ENCODE measurements around the gene PNPLA2. TPM values are rescaled to one million over a fixed set of nuclear protein-coding genes. Genes with fewer than 3 reads are reported as not detected.

The PNPLA2 gene
- total and polyA plus RNA-seq, 2 of the 8 experiments (the other 6 are each of a cell fraction or from before 2014, with no cell fraction given), result 30.9 to 62.1 TPM

GRCh38 chr11:776263-776560 lies 42.5 kb upstream of the PNPLA2 start (continued):
- no peak for TF ChIP-seq HDAC2 (IDR thresholded peaks at IDR 0.05; ENCODE audit: borderline replicate concordance in 1 of 2, low read depth in 2 of 2, low read length in 2 of 2)
- TF ChIP-seq, protein P1, sequence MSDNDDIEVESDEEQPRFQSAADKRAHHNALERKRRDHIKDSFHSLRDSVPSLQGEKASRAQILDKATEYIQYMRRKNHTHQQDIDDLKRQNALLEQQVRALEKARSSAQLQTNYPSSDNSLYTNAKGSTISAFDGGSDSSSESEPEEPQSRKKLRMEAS (IDR thresholded peaks at IDR 0.05), result no peak
- TF ChIP-seq ASH2L (IDR thresholded peaks at IDR 0.05; ENCODE audit: low read length), result no peak
- TF ChIP-seq BRCA1 (IDR thresholded peaks at IDR 0.05; ENCODE audit: low read depth, low read length), result no peak
- no peak for TF ChIP-seq SIX5 (IDR thresholded peaks at IDR 0.05; ENCODE audit: low read depth, low read length)

Measured in H1 (cell line).